GM12878 (cell line): ENCODE measurements around the gene TGFBRAP1. TPM values are rescaled to one million over a fixed set of nuclear protein-coding genes. Genes with fewer than 3 reads are reported as not detected.

Source experiments
- ATAC-seq: fragments of 200-7000 bp; cut with Tn5 transposase; 3 replicates; pipeline ENCODE4 v1.9.1; 2020; ENCODE audit warnings: mild to moderate bottlenecking, moderate library complexity
- BruUV-seq: library from RNA; stranded (reverse); fragments of 400-500 nt; replicated peaks from 2 replicates; lab custom pipeline; 2021; lab: Mats Ljungman, UMichigan
- CTCF ChIA-PET: fragments of 300-600 bp; sonication (Branson Sonifier 250); formaldehyde crosslinking; extraction: SDS; loops from one replicate; lab custom pipeline; 2021; ENCODE audit warnings: inconsistent platforms; lab: Yijun Ruan, JAX
- POLR2A ChIA-PET: fragments of 350-600 bp; formaldehyde crosslinking; extraction: SDS; loops from one replicate; lab custom pipeline; 2021; ENCODE audit warnings: inconsistent platforms; lab: Charles Lee
- RAD21 ChIA-PET: fragments of 300-600 bp; sonication (Branson Sonifier 250); formaldehyde crosslinking; loops from one replicate; lab custom pipeline; 2023; ENCODE audit warnings: antibody characterized with exemption; ENCODE audit not compliant: unreplicated experiment; lab: Charles Lee
- SMC1A ChIA-PET: fragments of 300-600 bp; sonication (Branson Sonifier 250); formaldehyde crosslinking; loops from one replicate; lab custom pipeline; 2023; ENCODE audit not compliant: unreplicated experiment, uncharacterized antibody; lab: Charles Lee
- DNase-seq: peaks from one replicate; pipeline ENCODE4 v3.0.0-alpha.2; 2011; ENCODE audit warnings: low read depth, low spot score
- FAIRE-seq: peaks from 3 replicates; lab custom pipeline; 2011; peaks lifted over from hg19 to GRCh38; lab: Jason Lieb, UNC
- H2AFZ ChIP-seq: 2 replicates; pipeline ENCODE4 v1.6.0; 2011; ENCODE audit warnings: low read depth, low read length, control low read depth; ENCODE audit not compliant: control insufficient read depth
- H3K27ac ChIP-seq: 2 replicates; pipeline ENCODE4 v1.5.1; 2011; ENCODE audit warnings: control low read depth; ENCODE audit not compliant: control insufficient read depth, insufficient read depth
- H3K27me3 ChIP-seq, 2 experiments: replicated peaks in 1 of 2; 2 replicates each; pipeline versions ENCODE4 v1.6.0 to v1.6.1; 2011; ENCODE audit warnings: low read length in 1 of 2; ENCODE audit not compliant: control insufficient read depth in 2 of 2, insufficient read depth in 2 of 2
- H3K36me3 ChIP-seq, 2 experiments: 2 replicates each; pipeline ENCODE4 v1.5.1; 2011; ENCODE audit warnings: low read length in 1 of 2; ENCODE audit not compliant: control insufficient read depth in 2 of 2, insufficient read depth in 2 of 2
- H3K4me1 ChIP-seq: 2 replicates; pipeline ENCODE4 v1.6.1; 2011; ENCODE audit warnings: mild to moderate bottlenecking, low read length, moderate library complexity, mixed read lengths; ENCODE audit not compliant: control insufficient read depth, insufficient read depth
- H3K4me2 ChIP-seq: 2 replicates; pipeline ENCODE4 v1.6.0; 2011; ENCODE audit warnings: control low read depth; ENCODE audit not compliant: control insufficient read depth, insufficient read depth
- H3K4me3 ChIP-seq: fragments of 200-600 bp; sonication (generic); 2 replicates; pipeline ENCODE4 v1.5.1; 2016
- H3K79me2 ChIP-seq: 2 replicates; pipeline ENCODE4 v1.6.0; 2011; ENCODE audit warnings: low read length; ENCODE audit not compliant: control insufficient read depth, insufficient read depth
- H3K9ac ChIP-seq: 2 replicates; pipeline ENCODE4 v1.8.0; 2011; ENCODE audit warnings: low read length, control low read depth, mixed read lengths; ENCODE audit not compliant: control insufficient read depth, insufficient read depth
- H3K9me3 ChIP-seq: replicated peaks from 3 replicates; pipeline ENCODE4 v1.5.1; 2011; ENCODE audit warnings: mild to moderate bottlenecking, low read length; ENCODE audit not compliant: control insufficient read depth, insufficient read depth
- H4K20me1 ChIP-seq: 2 replicates; pipeline ENCODE4 v1.6.0; 2011; ENCODE audit not compliant: control insufficient read depth, insufficient read depth
- CUX1 ChIP-seq: IDR thresholded peaks from 2 replicates; pipeline ENCODE4 v1.6.1; 2012; ENCODE audit warnings: improper control_type of control experiment, low read depth, low read length; ENCODE audit not compliant: insufficient replicate concordance
- MEF2B ChIP-seq: fragments of 450-650 bp; IDR thresholded peaks from 2 replicates; pipeline ENCODE4 v1.6.1; 2018; ENCODE audit warnings: mild to moderate bottlenecking, moderate library complexity; ENCODE audit not compliant: partially characterized antibody, poor library complexity, severe bottlenecking
- NR2C1 ChIP-seq: fragments of 450-650 bp; IDR thresholded peaks from 2 replicates; pipeline ENCODE4 v1.6.1; 2017; ENCODE audit warnings: antibody characterized with exemption, mild to moderate bottlenecking, moderate library complexity
- WGBS: methylation state at CpG from one replicate; pipeline ENCODE4 v1.1.6; 2016; ENCODE audit warnings: low lambda C conversion rate; ENCODE audit not compliant: insufficient replicate concordance, insufficient coverage; ENCODE audit errors: missing lambda C conversion rate; 5-methylcytosine and 5-hydroxymethylcytosine counted together
- in situ Hi-C: fragments of 300-500 bp; cut with MboI; formaldehyde crosslinking; loops from 9 replicates; pipeline ENCODE4 v1.14.3; 2018; ENCODE audit warnings: mixed read lengths
- intact Hi-C: fragments of 100-400 bp; cut with micrococcal nuclease; formaldehyde crosslinking; loops from one replicate; pipeline ENCODE4 v1.14.2; 2022; ENCODE audit not compliant: unreplicated experiment
- polyA plus RNA-seq, 11 experiments: library from polyadenylated mRNA; depleted of rRNA in 4 of 11; unstranded in 6 of 11; stranded (reverse) in 5 of 11; fragments of >200 nt; fragmentation: Nextera tagmentation in 4 of 11; fragmentation: Illumina TruSeq in 1 of 11; extraction: Ambion mirVana in 4 of 11; extraction: Trizol in 1 of 11; gene quantifications; 1 replicate in 1 of 11; 2 replicates in 10 of 11; pipeline versions ENCODE4 v1.2.1 to v1.2.3, GENCODE V29; 2011 to 2016; ENCODE audit warnings: inconsistent platforms in 2 of 11, missing spikeins in 2 of 11, low read depth in 1 of 11
- total RNA-seq, 4 experiments: library from RNA; depleted of rRNA in 3 of 4; stranded (reverse); fragments of >200 nt in 3 of 4; fragmentation: Illumina TruSeq in 1 of 4; extraction: Trizol in 1 of 4; gene quantifications; 2 replicates each; pipeline versions ENCODE4 v1.2.1 to v1.2.3, GENCODE V29; 2013 to 2021

The TGFBRAP1 gene
- total and polyA plus RNA-seq, 10 of the 15 experiments (the other 5 are each of a cell fraction or from before 2014, with no cell fraction given): 7.9 to 37.4 (median 23.7) TPM

GRCh38 chr2:105249891-105250290 is 79.6 kb downstream of the TGFBRAP1 start:
- H3K9me3 ChIP-seq: no peaks in the 10 kb centered on the region; the same call in 2 of the 3 replicates
- H3K36me3 ChIP-seq: no peaks in the 10 kb centered on the region
- in situ Hi-C loops (no loop called here), intact Hi-C loops (no loop called here)
- H3K4me2 ChIP-seq: no peak overlapping the region
- ATAC-seq: no peak
- no peak overlapping the region for H3K4me3 ChIP-seq
- H3K9ac ChIP-seq: no peak overlapping the region
- POLR2A ChIA-PET: no interaction called here
- DNase-seq: no peak
- SMC1A ChIA-PET: interaction anchor here (0.6 kb wide), 1 partner anchor 12 kb away, joined by 3 read pairs; no protein-coding TSS in a partner anchor
- H4K20me1 ChIP-seq: no peaks in the 10 kb centered on the region
- 80% methylated on average over 4 of the region's 4 CpGs for WGBS
- no peaks in the 10 kb centered on the region for H3K79me2 ChIP-seq
- TF ChIP-seq MEF2B (no peak), NR2C1 (no peak)
- no peaks in the 10 kb centered on the region for H3K27me3 ChIP-seq
- no peaks in the 10 kb centered on the region for H3K4me1 ChIP-seq
- CTCF ChIA-PET: no interaction called here
- no peak overlapping the region for H3K27ac ChIP-seq
- H2AFZ ChIP-seq: no peak overlapping the region
- no peak for FAIRE-seq
- RAD21 ChIA-PET: no interaction called here
- BruUV-seq: no TSS peak

- TF ChIP-seq CUX1: no peak
- POLR2A ChIA-PET: no interaction called here
Measured at GRCh38 chr2:105249181-105249580, 80.4 kb downstream of the TGFBRAP1 start.

More at GRCh38 chr2:105249181-105249580, 80.4 kb downstream of the TGFBRAP1 start:
- Histone ChIP-seq H3K79me2 (no peaks in the 10 kb centered on the region), H3K9ac (no peak overlapping the region), H3K27me3 (no peaks in the 10 kb centered on the region), H2AFZ (no peak overlapping the region), H3K4me2 (no peak overlapping the region), H3K9me3 (no peaks in the 10 kb centered on the region; the same call in 2 of the 3 replicates), H3K4me3 (no peak overlapping the region), H3K4me1 (no peaks in the 10 kb centered on the region), H3K27ac (no peak overlapping the region), H3K36me3 (no peaks in the 10 kb centered on the region), H4K20me1 (no peaks in the 10 kb centered on the region)
- ATAC-seq (no peak), DNase-seq (no peak), FAIRE-seq (no peak)
- in situ Hi-C loops: no loop called here
- ChIA-PET RAD21 (interaction anchor here (0.5 kb wide), 1 partner anchor 11 kb away, joined by 4 read pairs; no protein-coding TSS in a partner anchor), SMC1A (no interaction called here), CTCF (no interaction called here)
- intact Hi-C loops: no loop called here
- no TSS peak for BruUV-seq
- WGBS: 63% methylated on average over 3 of the region's 5 CpGs
